ENCODE data around the gene KRT80. TPM values are rescaled to one million over a fixed set of nuclear protein-coding genes. Genes with fewer than 3 reads are reported as not detected.

Gene KRT80
- total and polyA plus RNA-seq, 10 donors = 0.03 to 0.37 (median 0.17) TPM; not detected in 7

DNA sequence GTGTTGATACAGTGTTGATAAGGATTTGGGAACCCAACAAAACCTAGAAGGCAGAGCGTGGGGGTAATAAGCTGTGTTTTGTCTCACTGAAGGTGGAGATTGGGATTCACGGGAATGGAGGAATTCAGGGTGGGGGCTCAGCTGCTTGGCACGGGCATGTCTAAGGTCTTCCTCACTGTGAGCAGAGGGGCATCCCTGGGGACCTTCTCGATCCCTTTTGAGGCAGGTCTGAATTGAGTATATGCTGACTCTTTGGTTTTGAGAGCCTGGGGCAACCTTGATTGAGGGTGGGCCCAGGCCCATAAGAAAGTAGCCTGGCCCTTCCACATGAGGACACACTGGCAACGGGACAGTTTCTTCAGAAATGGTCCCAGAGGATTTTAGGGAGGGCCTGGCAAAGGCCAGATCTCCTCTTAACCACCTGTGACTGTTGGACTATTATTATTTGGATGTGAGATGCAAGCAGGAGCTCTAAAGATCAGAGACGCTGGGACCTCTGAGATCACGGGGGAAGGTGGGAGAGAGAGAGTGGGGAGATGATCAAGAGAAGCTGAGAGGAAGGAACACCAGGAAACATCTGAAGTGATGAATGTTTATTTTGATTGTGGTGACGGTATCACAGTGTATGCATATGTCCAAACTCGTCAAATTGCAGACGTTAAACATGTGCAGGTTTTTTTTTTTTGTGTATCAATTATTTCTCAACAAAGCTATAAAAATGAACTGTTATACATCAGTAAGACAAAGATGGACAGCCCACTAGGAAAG, 63.9 kb downstream of the KRT80 start:
- Histone ChIP-seq H3K36me3 (no peaks in the 10 kb centered on the region), H3K27me3 (replicated peaks in 1 of 7) (peaks cover 0 to 21% (median 0%) of the 10 kb centered on the region in 7 donors), H3K4me1 (peaks cover 0 to 26% (median 11%) of the 10 kb centered on the region in 6 donors), H3K27ac (peak overlapping the region in 5 of 8 donors; percentile 64 to 87 (median 79)), H3K4me3 (no peak overlapping the region), H3K9me3 (no peaks in the 10 kb centered on the region)
- WGBS, 5 donors = 43 to 52% (median 49%) methylated on average over 10 of the region's 10 CpGs
- DNase-seq = no peak
- intact Hi-C loops (cut with DNase I; ENCODE audit: low total_unique reads) = no loop called here
- TF ChIP-seq, protein P1, sequence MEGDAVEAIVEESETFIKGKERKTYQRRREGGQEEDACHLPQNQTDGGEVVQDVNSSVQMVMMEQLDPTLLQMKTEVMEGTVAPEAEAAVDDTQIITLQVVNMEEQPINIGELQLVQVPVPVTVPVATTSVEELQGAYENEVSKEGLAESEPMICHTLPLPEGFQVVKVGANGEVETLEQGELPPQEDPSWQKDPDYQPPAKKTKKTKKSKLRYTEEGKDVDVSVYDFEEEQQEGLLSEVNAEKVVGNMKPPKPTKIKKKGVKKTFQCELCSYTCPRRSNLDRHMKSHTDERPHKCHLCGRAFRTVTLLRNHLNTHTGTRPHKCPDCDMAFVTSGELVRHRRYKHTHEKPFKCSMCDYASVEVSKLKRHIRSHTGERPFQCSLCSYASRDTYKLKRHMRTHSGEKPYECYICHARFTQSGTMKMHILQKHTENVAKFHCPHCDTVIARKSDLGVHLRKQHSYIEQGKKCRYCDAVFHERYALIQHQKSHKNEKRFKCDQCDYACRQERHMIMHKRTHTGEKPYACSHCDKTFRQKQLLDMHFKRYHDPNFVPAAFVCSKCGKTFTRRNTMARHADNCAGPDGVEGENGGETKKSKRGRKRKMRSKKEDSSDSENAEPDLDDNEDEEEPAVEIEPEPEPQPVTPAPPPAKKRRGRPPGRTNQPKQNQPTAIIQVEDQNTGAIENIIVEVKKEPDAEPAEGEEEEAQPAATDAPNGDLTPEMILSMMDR (IDR thresholded peaks at IDR 0.05 in 8 of 11, conservative IDR thresholded peaks at IDR 0.05 in 3 of 11) = no peak
- TF ChIP-seq POLR2A (IDR thresholded peaks at IDR 0.05) (no peak), POLR2AphosphoS5 (IDR thresholded peaks at IDR 0.05) (no peak)

DNA sequence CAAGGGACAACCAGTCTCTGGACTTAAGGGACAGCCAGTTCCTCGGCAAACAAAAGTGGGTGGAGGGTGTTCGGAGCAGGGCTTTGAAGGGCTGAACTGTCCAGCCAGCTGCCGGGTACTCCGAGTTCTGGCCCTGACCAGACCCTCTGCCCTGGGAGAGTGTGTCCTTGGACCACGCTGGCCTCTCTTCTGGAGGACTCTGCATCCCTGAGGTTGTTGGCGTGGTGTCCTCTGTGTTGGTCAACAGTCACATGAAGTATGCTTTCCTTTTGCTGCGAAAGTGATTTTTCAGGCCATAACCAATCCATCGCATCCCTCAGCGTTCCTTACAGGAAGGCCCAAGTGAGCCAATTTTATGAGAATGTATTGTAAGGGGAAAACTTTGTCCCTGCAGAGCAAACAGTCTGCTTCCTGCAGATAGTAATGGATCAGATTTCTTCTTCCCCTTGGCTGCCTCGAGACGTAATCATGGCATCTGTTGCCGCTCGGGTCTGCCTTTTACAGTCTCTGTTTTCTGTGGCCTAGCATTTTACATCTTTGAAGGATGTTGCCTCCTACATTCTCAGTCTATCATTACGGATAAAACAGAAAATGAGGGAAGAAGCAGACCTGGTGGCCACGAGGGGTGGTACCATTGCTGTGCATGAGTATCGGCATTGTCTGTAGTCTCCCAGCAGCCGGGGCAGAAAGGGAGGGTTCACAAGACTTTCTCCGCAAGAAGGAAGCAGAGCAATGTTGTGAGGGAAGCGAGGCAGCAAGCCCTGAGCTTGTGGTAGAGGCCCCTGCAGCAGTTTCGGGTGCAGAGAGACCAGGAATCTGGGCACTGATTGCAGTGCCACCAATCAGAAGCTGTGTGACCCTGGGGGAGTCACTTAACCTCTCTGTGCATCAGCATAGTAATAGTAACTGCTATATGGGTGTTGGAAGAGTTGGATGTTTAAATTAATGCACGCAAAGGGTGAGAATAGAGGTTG, 64.9 kb downstream of the KRT80 start:
- intact Hi-C loops (cut with DNase I; ENCODE audit: low total_unique reads) = no loop called here
- DNase-seq = peak; percentile 80
- WGBS, 5 donors = 34 to 52% (median 40%) methylated on average over 20 to 21 of the region's 21 CpGs
- peak; percentile 54 to 75 (median 56) for TF ChIP-seq POLR2AphosphoS5 (IDR thresholded peaks at IDR 0.05)
- TF ChIP-seq, protein P1 (IDR thresholded peaks at IDR 0.05 in 8 of 11, conservative IDR thresholded peaks at IDR 0.05 in 3 of 11) = peak in 1 of 11 experiments; percentile 21
- no peak for TF ChIP-seq POLR2A (IDR thresholded peaks at IDR 0.05)
- peaks cover 0 to 31% (median 13%) of the 10 kb centered on the region in 6 donors for H3K4me1 ChIP-seq
- peaks cover 0 to 28% (median 0%) of the 10 kb centered on the region in 7 donors for H3K27me3 ChIP-seq (replicated peaks in 1 of 7)
- peak overlapping the region in 7 of 8 donors; percentile 13 to 87 (median 75) for H3K27ac ChIP-seq
- H3K36me3 ChIP-seq = no peaks in the 10 kb centered on the region
- H3K9me3 ChIP-seq = no peaks in the 10 kb centered on the region
- H3K4me3 ChIP-seq = no peak overlapping the region

DNA sequence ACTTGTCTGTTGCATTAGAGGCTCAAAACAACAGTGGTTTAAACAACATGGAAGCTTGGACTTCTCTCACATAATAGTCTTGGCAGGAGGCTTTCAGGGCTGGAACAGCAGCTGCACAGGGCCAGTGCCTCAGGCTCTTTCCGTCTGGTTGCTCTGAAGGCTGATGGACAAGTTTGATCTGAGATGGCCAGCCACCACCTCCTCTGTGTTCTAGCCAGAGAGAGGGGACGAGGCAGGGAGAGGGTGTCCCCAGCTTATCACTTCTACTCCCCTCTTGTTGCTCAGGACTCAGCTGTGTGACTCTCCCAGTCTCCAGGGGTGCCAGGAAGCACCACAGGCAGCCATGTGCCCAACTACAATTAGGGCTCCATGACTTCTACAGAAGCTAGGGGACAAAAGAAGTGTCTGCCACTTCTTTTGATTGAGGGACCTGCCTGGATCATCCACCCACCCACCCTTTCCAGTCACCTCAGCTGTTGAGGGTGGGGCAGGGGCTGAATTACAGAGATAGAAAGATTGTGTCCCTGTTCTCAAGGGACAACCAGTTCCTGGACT, 65.7 kb downstream of the KRT80 start:
- H3K9me3 ChIP-seq = no peaks in the 10 kb centered on the region
- WGBS, 5 donors = 71 to 94% (median 83%) methylated on average over 2 of the region's 2 CpGs
- peak; percentile 51 for DNase-seq
- peak overlapping the region in 7 of 8 donors; percentile 13 to 87 (median 75) for H3K27ac ChIP-seq
- no peaks in the 10 kb centered on the region for H3K36me3 ChIP-seq
- TF ChIP-seq, protein P1 (IDR thresholded peaks at IDR 0.05 in 8 of 11, conservative IDR thresholded peaks at IDR 0.05 in 3 of 11) = no peak
- TF ChIP-seq POLR2AphosphoS5 (IDR thresholded peaks at IDR 0.05) = no peak
- no peak for TF ChIP-seq POLR2A (IDR thresholded peaks at IDR 0.05)
- H3K4me1 ChIP-seq = peaks cover 4 to 38% (median 21%) of the 10 kb centered on the region in 6 donors
- intact Hi-C loops (cut with DNase I; ENCODE audit: low total_unique reads) = no loop called here
- no peak overlapping the region for H3K4me3 ChIP-seq
- peaks cover 0 to 36% (median 0%) of the 10 kb centered on the region in 7 donors for H3K27me3 ChIP-seq (replicated peaks in 1 of 7)

Data from spleen (tissue), 11 donors.